HS-27A (cell line): Measurements from ENCODE around the gene PPP1R1A.

Source experiments
- DNase-seq: peaks from one replicate; pipeline ENCODE4 v3.0.0-alpha.2; 2012; ENCODE audit warnings: low read depth, missing footprints

The PPP1R1A gene, protein sequence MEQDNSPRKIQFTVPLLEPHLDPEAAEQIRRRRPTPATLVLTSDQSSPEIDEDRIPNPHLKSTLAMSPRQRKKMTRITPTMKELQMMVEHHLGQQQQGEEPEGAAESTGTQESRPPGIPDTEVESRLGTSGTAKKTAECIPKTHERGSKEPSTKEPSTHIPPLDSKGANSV

DNA sequence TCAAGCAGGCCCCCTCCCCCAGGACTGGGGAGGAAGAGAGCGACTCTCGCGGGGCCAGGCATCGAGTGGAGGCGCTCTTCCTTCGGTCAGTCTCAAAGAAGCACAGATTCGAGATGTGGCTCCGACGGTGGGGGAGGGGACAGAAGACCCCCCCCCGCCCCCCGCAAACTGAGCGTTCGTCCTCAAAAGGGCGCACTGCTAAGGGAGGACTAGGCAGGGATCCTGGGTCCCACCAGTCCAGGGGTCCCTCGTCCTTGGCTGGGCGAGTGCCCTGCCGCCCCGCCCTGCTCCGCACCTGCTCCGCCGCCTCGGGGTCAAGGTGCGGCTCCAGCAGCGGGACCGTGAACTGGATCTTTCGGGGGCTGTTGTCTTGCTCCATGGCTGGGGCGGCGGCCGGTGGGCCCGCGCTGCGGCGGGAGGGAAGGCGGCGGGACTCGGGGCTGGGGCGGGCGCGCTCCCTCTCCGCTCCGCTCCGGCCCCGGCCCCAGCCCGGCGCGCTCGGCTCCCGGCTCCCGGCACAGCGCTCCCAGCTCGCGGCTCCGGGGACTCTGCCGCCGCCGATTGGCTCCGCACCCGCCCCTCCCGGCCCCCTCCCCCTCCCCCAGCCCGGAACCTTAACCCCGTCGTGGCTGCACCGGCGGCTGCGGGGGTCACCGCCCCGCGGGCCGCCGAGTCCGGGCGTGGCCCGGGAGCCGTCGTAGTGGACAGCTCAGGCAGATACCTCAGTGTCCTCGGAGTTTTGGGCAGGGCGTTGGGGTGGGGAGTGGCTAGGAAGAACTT, at the start of gene PPP1R1A:
TSS of gene PPP1R1A (minus strand) at position 550 of the 780 bp plus-strand sequence. CDS start at position 379, 171 bp downstream.
- no peak for DNase-seq

DNA sequence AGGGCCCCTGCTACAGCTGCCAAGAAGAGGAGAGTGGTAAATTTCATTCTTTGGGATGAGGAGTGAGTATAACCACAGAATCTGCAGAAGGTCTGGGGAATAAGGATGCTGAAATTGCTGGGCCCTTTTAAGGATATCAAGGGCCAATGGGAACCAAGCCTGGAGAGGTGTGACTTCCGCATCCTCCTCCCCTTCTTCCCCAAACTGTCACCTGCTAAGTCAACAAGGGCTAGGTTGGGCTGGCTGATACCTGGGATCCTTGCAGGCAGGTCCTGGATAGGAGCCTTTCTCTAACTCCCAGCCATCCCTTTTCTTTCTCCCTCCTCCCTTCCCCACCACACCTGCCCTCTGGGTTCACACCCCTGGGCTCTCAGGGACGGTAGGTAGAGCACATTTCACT, 46.3 kb upstream of the PPP1R1A start, which contains the start of gene LACRT:
TSS of gene LACRT (minus strand) at position 101 of the 400 bp plus-strand sequence. CDS start at position 47, 54 bp downstream.
- DNase-seq, result no peak

DNA sequence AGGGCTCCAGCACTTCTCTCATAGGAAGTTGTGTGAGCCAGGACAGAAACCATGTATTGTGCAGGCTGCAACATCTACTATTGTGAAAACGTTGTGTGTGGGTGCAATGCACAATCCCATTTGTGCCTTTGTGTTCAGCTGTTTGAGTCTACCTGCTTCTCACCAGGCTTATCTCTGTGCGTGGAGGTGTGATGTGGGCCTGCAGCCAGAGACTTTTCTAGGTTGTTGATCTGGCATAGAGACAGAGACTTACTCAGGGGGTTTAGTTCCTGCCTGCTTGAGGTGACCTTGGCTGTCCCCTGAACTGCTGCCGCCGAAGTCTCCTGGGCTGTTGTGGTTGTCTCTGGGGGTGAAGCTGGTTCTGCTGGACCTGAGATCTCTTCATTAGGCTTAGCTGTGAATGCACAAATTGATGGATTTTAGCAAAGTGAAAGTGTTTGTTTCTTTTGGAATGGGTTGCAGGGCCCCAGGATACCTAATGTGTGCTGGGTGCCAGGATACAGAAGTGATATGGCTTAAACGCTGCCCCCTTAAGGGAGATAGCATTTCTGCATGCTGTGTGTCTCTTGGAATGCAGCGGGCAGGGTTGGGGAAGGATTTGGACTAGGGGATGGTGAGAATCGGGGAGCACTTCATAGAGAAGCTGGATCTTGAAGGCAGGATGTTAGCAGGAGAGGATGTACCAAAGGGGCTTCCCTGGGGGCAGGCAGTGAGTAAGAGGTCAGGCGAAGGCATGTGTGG, 43.7 kb upstream of the PPP1R1A start:
- DNase-seq, result no peak

DNA sequence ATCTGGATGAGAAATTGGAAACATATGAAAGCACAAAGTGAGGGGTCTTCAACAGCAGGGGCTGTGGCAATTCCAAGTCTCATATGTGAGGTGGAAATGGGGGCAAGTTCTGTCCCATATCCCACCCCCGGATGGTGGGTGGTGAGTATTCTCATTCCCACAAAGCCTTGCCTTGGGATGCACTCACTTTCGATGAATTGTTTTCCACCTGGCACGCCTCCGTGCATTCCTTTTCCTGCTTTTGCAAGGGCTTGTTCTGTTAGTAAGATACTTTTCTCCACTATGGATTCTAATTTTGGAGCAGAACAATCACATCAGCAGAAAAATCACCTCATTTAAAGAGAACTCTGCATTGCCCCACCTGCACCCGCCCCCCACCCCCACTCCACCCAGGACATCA, 43.1 kb upstream of the PPP1R1A start:
- DNase-seq, result no peak

DNA sequence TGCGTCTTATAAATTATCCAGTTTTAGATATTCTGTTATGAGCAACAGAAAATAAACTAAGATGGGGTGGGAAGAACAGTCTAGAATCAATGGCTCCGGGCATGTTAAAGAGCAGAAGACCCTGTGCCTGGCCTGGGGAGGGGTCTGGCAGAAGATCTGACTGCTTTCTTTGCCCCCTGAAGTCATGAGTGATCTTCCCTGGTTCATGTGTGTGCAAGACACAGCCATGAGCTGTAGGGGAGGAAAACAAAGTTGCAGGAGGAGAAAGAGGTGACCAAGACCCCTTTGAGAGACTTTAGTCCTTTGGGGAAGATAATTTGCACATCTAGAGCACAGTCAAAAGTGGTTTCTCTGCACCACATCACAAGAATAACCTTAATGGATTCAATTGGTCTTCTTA, 41.5 kb upstream of the PPP1R1A start:
- no peak for DNase-seq

DNA sequence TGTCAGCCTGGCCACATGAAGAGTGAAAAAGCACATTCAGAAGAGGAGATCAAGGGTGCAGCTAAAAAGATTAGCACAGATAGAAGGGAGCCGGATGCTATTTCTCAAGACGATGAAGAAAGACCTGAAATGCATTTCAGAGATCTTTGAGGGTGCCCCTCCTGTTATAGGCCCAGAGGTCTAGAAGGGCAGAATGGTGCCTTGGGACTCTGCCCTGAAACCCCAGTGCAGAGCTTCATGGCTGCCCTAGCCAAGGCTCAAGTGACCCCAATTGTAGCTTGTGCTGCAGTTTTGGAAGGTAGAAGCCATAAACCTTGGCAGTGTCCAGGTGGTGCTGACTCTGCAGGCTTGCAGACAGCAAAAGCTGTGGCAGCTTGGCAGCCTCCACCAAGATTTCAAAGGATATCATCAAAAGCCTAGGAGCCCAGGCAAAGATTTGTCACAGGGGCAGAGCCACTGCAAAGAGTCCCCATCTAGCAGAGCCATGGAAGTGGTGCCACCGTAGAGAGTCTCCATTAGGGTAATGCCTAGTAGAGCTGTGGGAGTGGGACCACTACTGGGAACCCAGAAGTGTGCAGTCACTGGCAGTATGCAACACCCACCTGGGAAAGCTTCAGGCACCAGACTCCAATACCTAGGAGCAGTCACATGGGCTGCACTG, 39.9 kb upstream of the PPP1R1A start:
- no peak for DNase-seq

DNA sequence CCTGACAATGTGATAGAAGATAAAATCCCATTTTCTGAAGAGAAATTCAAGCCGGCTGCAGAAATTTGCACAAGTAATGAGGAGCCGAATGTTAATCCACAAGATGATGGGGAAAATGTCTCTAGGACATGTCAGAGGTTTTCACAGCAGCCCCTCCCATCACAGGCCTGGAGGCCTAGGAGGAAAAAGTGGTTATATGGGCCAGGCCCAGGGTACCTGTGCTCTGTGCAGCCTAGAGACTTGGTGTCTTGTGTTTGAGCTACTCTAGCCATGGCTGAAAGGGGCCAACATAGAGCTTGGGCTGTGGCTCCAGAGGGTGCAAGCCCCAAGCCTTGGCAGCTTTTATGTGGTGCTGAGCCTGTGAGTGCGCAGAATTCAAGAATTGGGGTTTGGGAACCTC, 38.8 kb upstream of the PPP1R1A start:
- DNase-seq, result no peak

DNA sequence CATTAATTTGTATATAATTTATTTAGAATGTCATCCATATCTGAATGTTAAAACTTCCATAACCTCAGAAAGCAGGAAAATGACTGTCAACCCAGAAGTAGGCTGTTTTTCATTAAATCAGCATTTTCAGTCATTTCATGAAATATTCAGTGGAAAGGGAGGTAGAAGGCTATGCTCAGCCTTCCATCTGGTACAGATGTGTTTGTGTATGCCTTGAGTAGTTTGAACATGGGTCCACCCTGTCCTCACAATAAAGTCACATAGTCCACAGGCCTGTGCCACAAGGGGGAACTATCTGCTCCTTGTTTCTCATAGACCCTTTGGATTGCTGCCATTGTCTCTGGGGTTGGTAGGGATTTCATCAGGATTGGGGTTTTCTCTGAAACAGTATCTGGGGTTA, 37.1 kb upstream of the PPP1R1A start:
- no peak for DNase-seq

DNA sequence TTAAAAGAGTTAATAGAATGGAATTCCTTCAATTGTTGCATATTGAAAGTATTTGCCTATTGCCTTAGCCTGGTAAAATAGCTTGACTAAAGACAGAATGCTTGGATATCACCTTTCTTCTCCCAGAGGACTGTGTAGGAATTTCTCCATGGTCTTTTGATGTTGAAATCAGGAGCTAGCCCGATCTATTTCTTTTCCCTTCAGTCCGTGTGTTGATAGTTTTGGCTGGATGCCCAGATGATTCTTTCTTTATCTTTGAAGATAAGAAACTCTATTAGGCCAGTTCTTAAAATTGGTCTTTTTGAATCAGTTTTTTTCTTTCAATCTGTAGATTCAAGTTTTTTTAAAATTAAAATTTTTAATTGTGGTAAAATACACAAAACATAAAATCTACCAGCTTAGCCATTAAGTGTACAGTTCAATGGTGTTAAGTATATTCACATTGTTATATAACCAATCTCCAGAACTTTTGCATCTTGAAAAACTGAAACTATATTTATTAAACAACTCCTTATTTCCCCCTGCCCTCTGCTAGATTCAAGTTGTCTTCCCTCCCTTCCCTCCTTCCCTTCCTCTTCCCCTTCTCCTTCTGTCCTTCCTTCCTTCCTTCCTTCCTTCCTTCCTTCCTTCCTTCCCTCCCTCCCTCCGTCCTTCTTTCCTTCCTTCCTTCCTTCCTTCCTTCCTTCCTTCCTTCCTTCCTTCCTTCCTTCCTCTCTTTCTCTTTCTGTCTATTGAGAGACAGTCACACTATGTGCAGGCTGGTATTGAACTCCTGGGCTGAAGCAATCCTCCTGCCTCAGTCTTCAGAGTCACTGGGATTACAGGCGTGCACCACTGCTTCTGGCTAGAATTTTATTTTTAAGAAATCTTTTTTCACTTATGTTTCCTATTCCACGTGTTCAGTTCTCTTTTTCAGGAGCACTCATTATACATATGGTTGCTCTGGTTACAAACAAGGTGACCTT, 36.1 kb upstream of the PPP1R1A start:
- no peak for DNase-seq

DNA sequence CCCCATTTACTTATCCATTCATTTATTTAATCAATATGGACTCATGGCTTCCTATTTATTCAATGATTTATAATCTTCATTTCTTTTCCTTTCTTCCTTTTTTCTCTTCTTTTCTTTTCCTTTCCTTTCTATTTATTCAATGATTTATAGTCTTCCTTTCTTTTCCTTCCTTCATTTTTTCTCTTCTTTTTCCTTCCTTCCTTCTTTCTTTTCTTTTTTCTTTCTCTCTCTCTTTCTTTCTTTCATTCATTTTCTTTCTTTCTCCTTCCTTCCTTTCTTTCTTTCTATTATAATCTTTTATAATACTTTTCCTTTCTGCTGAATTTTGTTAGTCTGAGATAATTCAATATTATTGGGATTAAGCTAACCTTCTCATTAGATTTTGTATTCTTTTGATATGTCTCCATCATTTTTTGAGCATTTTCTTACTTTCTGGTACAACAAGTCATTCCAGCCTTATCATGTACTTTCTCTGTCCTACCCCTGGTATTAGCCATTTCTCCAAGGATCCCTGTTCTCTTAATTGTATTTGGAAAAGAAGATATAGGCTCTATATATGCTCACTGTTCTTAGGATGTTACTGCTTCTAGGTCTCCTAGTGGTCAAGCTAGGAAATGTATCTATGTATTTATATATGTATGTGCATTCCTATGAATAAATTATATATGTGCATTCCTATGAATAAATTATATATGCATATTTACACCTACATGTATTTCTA, 34.2 kb upstream of the PPP1R1A start:
- no peak for DNase-seq

DNA sequence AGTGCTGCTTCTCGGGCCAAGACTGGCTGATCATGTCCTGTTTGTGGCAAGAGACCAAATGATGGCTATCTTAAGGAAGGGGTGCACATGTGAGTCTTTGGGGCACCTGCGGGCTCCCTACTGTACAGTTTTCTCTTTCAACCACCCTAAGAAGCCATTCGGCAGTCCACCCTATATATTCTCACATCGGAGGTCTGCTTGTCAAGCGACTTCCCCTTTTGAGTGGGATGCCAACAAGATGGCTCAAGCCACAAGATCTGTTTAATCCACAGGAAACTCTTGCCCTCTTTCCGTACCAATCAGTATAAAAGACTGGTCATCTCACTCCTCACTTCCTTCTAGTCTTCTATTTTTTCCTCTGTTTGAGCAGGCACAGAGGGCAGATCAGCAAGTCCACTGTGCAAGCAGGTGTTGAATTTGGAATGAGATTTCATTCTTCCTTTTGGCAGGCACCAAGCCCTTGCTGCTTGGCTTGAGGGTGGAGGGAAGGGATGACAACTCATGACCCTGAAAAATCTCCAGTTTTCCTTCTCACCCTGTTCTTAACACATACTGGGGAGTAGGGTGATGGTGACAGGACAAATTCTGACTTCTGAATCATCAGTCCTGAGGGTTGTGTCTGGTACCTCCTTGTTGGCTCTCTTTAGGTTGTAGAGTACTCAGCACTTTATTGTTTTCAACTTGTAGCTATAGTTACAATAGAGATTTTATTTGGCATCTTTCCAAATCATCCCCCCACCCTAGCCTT, 28.6 kb upstream of the PPP1R1A start:
- DNase-seq, result no peak

DNA sequence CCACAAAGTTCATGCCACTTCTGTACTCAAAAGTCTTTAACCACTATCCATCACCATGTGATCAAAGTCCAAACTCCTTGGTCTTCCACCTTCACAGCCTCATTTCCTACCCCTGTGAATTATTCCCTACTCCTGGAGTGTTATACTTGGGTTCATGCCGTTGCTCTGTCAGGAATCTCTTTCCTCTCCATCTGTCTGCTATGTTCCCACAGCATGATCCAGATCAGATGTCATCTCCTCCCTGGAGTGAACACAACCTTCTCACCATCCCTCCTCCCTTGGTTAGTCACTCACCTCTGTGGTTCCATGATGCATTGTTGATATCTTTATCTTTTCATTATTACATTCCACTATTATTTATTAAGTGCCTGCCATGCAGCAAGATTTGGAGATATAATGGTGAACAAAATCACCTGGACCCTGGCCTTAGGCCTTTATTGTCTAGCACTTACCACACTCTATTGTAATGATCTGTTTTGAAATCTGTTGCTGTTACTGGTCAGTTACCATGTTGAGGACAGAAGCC, 23.8 kb upstream of the PPP1R1A start:
- DNase-seq, result no peak

DNA sequence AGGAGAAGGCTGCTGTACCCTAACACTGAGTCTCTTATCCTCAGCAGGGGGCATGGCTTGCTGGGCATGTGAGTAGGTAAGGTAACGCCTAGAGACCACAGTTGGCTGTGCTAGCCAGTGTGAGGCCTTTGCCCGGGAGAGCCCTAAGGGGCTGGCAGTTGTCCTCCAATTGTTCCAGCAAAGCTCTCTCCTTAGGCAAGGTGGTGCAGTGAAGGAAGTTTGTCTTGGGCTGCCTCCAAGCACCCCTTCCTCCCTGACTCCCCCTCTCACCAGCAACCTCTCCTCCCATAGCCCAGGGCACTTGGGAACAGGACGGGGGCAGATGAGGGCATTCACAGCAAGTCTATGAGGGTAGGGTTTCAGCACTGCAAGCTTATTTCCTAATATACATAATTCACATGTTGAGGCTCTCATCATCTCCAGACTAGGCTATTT, 23.3 kb upstream of the PPP1R1A start:
- DNase-seq, result no peak

DNA sequence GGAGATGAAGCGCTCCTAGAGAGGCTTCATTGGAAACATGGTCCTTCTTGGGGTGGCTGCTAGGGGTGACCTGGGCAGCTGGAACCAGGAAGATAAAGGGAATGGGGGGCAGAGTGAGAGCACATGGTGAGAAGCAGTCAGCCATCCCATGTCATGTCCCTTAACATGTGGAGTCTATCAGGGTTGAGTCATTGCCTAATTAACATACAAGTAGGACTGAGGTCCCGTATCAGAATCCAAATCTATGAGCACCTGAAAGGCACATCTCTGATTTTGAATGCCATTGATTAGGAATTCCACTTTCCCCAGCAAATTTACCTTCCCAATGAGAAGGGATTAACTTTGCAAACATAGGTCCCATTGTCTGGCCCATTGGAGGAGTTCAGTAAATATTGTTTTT, 20.3 kb upstream of the PPP1R1A start:
- DNase-seq, result no peak

DNA sequence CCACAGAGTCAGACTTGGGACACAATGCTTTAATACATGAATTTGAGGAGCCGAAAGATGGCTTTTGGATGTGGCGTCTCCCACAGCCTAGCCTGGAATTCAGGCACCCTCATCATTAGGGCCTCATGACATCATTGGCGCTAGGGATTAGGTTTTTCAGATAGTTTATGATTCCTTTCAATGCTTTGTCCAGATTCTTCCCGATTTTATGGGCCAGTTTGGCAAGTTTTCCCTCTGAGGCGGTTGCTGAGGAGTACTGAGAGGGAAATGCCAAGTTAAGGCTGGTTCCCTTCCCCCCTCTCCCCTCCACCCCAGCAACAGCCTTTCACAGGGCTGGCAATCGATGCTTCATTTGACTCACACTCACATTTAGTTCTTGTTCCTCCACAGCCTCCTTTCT, 19.7 kb upstream of the PPP1R1A start:
- DNase-seq, result no peak

DNA sequence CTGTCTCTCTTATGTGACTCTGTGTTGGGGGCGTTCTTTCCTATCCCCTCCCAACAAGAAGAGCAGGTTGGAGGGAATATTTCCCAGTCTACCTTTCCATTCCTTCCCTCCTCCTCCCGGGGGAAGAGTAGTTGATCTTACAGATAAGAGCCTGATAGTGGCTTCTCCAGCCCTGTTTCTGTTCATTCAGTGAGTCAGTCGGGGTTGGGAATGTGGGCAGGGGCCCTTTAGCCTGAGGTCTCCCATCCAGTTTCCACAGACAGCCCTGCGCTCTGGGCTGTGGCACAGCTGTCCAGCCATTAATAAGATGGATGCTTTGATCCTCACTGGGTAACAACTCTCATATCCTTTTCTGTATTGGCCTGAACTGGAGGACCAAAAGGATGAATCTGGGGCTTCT, 18.1 kb upstream of the PPP1R1A start:
- DNase-seq, result no peak

DNA sequence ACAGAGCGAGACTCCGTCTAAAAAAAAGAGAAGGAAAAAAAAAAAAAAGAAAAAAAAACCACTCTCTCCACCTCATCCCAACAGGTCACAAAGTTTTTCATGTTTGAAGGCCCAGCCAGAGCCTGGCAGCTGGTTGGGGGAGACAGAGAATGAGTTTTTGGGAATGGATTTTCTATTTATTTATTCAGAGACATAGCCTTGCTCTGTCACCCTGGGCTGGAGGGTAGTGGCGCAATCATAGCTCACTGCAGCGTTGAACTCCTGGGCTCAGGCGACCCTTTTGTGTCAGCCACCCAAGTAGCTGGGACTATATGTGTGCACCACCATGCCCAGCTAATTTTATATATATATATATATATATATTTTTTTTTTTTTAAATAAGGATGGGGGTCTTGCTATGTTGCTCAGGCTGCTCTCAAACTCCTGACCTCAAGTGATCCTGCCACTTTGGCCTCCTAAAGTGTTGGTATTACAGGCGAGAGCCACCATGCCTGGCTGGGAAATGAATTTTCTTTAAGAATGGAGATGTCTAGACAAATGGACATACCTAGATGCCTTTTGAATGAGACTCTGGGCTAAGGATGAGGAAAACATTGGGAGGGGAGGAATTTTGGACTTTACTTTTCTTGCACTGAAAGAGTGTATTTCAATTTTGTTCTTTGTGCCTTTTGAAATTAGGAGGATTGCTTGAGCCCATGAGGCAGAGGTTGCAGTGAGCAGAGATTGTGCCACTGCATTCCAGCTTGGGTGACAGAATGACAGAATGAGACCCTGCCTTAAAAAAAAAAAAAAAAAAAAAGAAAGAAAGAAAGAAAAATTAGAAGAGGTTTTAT, 16.9 kb upstream of the PPP1R1A start:
- DNase-seq, result no peak

DNA sequence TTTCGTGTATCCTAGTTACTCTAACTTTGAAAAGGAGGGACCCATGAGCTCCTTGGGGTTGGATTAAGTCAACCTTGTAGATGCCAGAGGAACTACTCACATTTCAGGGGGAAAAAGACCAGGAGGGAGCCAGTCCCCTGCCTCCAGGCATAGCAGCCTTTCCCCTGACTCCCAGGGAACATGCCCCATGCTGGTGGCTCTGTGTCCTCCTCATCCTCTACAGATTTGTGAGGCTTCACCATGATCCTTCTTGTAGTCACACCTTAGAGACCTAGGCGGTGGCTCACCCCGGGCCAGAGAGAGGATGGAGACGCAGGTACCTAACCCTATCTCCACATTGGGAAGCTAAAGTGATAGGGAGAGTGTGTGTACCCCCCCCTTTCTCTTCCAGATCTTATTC, 16.0 kb upstream of the PPP1R1A start:
- DNase-seq, result no peak

DNA sequence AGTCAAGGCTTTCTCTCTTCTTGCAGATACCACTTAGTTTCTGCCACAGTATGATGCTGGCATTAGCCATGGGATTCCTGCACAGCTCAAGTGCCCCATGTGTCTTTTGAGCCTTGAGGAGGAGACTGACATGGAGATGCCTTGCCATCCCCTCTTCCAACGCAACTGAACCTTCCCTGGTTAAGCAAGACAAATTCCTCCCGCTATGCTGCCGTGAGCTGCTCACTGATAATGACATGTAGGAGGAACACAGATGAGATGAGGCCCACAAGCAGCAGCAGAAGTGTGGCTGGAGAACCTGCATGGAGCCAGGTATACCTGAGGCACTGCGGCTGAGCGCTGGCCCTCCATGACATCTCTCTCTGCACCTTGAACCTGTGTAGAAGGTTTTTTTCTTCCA, 15.4 kb upstream of the PPP1R1A start:
- DNase-seq, result no peak
